H9 (cell line): ENCODE measurements around the gene WDHD1. TPM values are rescaled to one million over a fixed set of nuclear protein-coding genes. Genes with fewer than 3 reads are reported as not detected.

Experiments
- DNase-seq: peaks from one replicate; pipeline ENCODE4 v3.0.0-alpha.2; 2017
- H2AFZ ChIP-seq: one replicate; pipeline ENCODE4 v1.6.1; 2013; ENCODE audit warnings: mild to moderate bottlenecking, low read length, control low read depth, moderate library complexity
- H2AK5ac ChIP-seq: 2 replicates; pipeline ENCODE4 v1.6.1; 2013; ENCODE audit warnings: low read length, control low read depth, mixed read lengths; ENCODE audit not compliant: insufficient read length
- H2BK120ac ChIP-seq: one replicate; pipeline ENCODE4 v1.6.1; 2013; ENCODE audit warnings: low read depth, mild to moderate bottlenecking, low read length, control low read depth, inconsistent platforms; ENCODE audit not compliant: poor library complexity, severe bottlenecking
- H2BK12ac ChIP-seq: 2 replicates; pipeline ENCODE4 v1.6.1; 2013; ENCODE audit warnings: low read length, control low read depth, mixed read lengths, low read depth; ENCODE audit not compliant: insufficient read length
- H2BK15ac ChIP-seq: 2 replicates; pipeline ENCODE4 v1.6.1; 2013; ENCODE audit warnings: low read depth, low read length, control low read depth
- H2BK20ac ChIP-seq: one replicate; pipeline ENCODE4 v1.6.1; 2013; ENCODE audit warnings: low read depth, mild to moderate bottlenecking, low read length, control low read depth, inconsistent platforms; ENCODE audit not compliant: poor library complexity, severe bottlenecking
- H2BK5ac ChIP-seq: 2 replicates; pipeline ENCODE4 v1.6.1; 2013; ENCODE audit warnings: low read length, control low read depth, mixed read lengths; ENCODE audit not compliant: insufficient read length
- H3K14ac ChIP-seq: 2 replicates; pipeline ENCODE4 v1.6.1; 2013; ENCODE audit warnings: low read length, control low read depth; ENCODE audit not compliant: insufficient read depth
- H3K18ac ChIP-seq: 2 replicates; pipeline ENCODE4 v1.6.1; 2013; ENCODE audit warnings: low read depth, mild to moderate bottlenecking, mixed read lengths, low read length, control low read depth; ENCODE audit not compliant: insufficient read length
- H3K23ac ChIP-seq: 2 replicates; pipeline ENCODE4 v1.6.1; 2013; ENCODE audit warnings: low read length, control low read depth, mixed read lengths, low read depth; ENCODE audit not compliant: insufficient read length
- H3K23me2 ChIP-seq: 2 replicates; pipeline ENCODE4 v1.6.1; 2013; ENCODE audit warnings: low read depth, mild to moderate bottlenecking, mixed read lengths, low read length, control low read depth; ENCODE audit not compliant: insufficient read length, poor library complexity, severe bottlenecking
- H3K27ac ChIP-seq: 2 replicates; pipeline ENCODE4 v1.5.1; 2013; ENCODE audit warnings: low read length, control low read depth, mixed read lengths, low read depth; ENCODE audit not compliant: insufficient read length
- H3K27me3 ChIP-seq: 2 replicates; pipeline ENCODE4 v1.6.1; 2013; ENCODE audit warnings: low read length, control low read depth, inconsistent platforms; ENCODE audit not compliant: insufficient read depth
- H3K4ac ChIP-seq: 2 replicates; pipeline ENCODE4 v1.6.1; 2013; ENCODE audit warnings: low read depth, mild to moderate bottlenecking, control low read depth, inconsistent platforms, low read length, moderate library complexity
- H3K4me1 ChIP-seq: 2 replicates; pipeline ENCODE4 v1.6.1; 2013; ENCODE audit warnings: low read length, control low read depth, inconsistent platforms; ENCODE audit not compliant: insufficient read depth
- H3K4me2 ChIP-seq: 2 replicates; pipeline ENCODE4 v1.6.1; 2013; ENCODE audit warnings: low read length, control low read depth, mixed read lengths; ENCODE audit not compliant: insufficient read length, insufficient read depth
- H3K56ac ChIP-seq: 2 replicates; pipeline ENCODE4 v1.6.1; 2013; ENCODE audit warnings: low read depth, mild to moderate bottlenecking, mixed read lengths, low read length, control low read depth; ENCODE audit not compliant: insufficient read length
- H3K79me1 ChIP-seq: 2 replicates; pipeline ENCODE4 v1.6.1; 2013; ENCODE audit warnings: low read depth, mild to moderate bottlenecking, moderate library complexity, low read length, control low read depth, inconsistent platforms; ENCODE audit not compliant: insufficient read depth, poor library complexity, severe bottlenecking
- H3K79me2 ChIP-seq: 2 replicates; pipeline ENCODE4 v1.6.1; 2013; ENCODE audit warnings: low read length, control low read depth, inconsistent platforms; ENCODE audit not compliant: insufficient read depth
- H3K9ac ChIP-seq: 2 replicates; pipeline ENCODE4 v1.6.1; 2013; ENCODE audit warnings: low read length, control low read depth, mixed read lengths; ENCODE audit not compliant: insufficient read length; ENCODE audit errors: extremely low read depth
- H3K9me3 ChIP-seq: one replicate; pipeline ENCODE4 v1.6.1; 2013; ENCODE audit warnings: low read depth, low read length, inconsistent platforms; ENCODE audit not compliant: control insufficient read depth
- H3T11ph ChIP-seq: one replicate; pipeline ENCODE4 v1.6.1; 2013; ENCODE audit warnings: mild to moderate bottlenecking, low read length, control low read depth, inconsistent platforms
- H4K20me1 ChIP-seq: one replicate; pipeline ENCODE4 v1.6.1; 2013; ENCODE audit not compliant: control insufficient read depth, insufficient read length, insufficient read depth
- H4K5ac ChIP-seq: 2 replicates; pipeline ENCODE4 v1.6.1; 2013; ENCODE audit warnings: low read depth, mild to moderate bottlenecking, mixed read lengths, low read length, control low read depth; ENCODE audit not compliant: insufficient read length
- H4K8ac ChIP-seq: replicated peaks from 2 replicates; pipeline ENCODE4 v1.6.1; 2013; ENCODE audit warnings: low read length, control low read depth, mixed read lengths, low read depth; ENCODE audit not compliant: insufficient read length
- H4K91ac ChIP-seq: 2 replicates; pipeline ENCODE4 v1.6.1; 2013; ENCODE audit warnings: low read depth, mild to moderate bottlenecking, moderate library complexity, mixed read lengths, low read length, control low read depth; ENCODE audit not compliant: insufficient read length
- H3K27ac Mint-ChIP-seq, 3 experiments: 2 replicates in 2 of 3; 3 replicates in 1 of 3; pipeline ENCODE4 v1.8.0; 2020 to 2021; ENCODE audit warnings: mixed read lengths in 3 of 3, mild to moderate bottlenecking in 1 of 3, moderate library complexity in 1 of 3
- H3K27me3 Mint-ChIP-seq: 2 replicates; pipeline ENCODE4 v1.8.0; 2021; ENCODE audit warnings: low read depth, mild to moderate bottlenecking, moderate library complexity, mixed read lengths
- H3K36me3 Mint-ChIP-seq, 3 experiments: 2 replicates in 2 of 3; 3 replicates in 1 of 3; pipeline ENCODE4 v1.8.0; 2020 to 2021; ENCODE audit warnings: low read depth in 3 of 3, mixed read lengths in 3 of 3; ENCODE audit not compliant: insufficient read depth in 1 of 3
- H3K4me1 Mint-ChIP-seq, 2 experiments: 2 replicates each; pipeline ENCODE4 v1.8.0; 2020; ENCODE audit warnings: mixed read lengths in 2 of 2
- H3K4me3 Mint-ChIP-seq, 2 experiments: 2 replicates in 1 of 2; 3 replicates in 1 of 2; pipeline ENCODE4 v1.8.0; 2020 to 2021; ENCODE audit warnings: mild to moderate bottlenecking in 2 of 2, mixed read lengths in 2 of 2, moderate library complexity in 1 of 2
- H3K9me3 Mint-ChIP-seq, 2 experiments: 2 replicates in 1 of 2; 3 replicates in 1 of 2; pipeline ENCODE4 v1.8.0; 2020; ENCODE audit warnings: mild to moderate bottlenecking in 2 of 2, mixed read lengths in 2 of 2, moderate library complexity in 1 of 2
- WGBS: extraction: QIAGEN DNeasy Blood & Tissue Kit; methylation state at CpG from one replicate; pipeline ENCODE4 v1.1.7; 2013; ENCODE audit warnings: missing lambda C conversion rate, low lambda C conversion rate, mixed read lengths; ENCODE audit not compliant: insufficient read length; ENCODE audit errors: extremely low coverage; 5-methylcytosine and 5-hydroxymethylcytosine counted together
- total RNA-seq: library from RNA; stranded (reverse); gene quantifications from 2 replicates; pipeline ENCODE4 v1.2.1, GENCODE V29; 2021
- TF ChIP-seq, protein P1 (sequence below): fragments of 200-600 bp; sonication (generic); conservative IDR thresholded peaks from 3 replicates; pipeline ENCODE4 v1.8.0; 2021; ENCODE audit warnings: antibody characterized with exemption, mild to moderate bottlenecking

WDHD1 gene
- total RNA-seq, 1 experiment from 2014 or later: 93.7 TPM

DNA sequence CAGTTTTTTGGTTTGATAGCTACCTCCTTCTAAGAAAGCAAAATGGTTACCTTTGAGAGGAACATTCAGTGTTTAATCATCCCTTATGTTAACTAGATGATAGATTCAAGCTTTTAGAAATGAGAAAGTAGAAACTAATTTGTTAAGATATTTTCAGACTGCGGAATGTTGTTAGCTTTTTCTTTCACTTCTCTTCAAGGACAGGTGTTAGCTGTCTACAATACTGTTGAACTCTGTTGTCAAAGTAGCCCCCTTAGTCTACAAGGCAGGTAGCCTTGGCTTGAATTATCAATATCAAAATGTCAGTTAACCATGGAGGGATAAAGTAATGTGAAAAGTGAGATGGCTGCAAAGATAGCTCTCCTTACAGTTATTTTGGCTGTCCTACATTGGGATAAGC, 39.3 kb upstream of the WDHD1 start:
- H3K27me3 Mint-ChIP-seq: no peaks in the 10 kb centered on the region

More for the DNA sequence above, 39.3 kb upstream of the WDHD1 start:
- Histone ChIP-seq H4K91ac (no peak overlapping the region), H3K79me2 (no peaks in the 10 kb centered on the region), H2AFZ (no peak overlapping the region), H2AK5ac (no peak overlapping the region), H3K4me1 (no peaks in the 10 kb centered on the region), H2BK15ac (no peak overlapping the region), H4K5ac (no peak overlapping the region), H3K23ac (no peak overlapping the region), H3K9me3 (no peaks in the 10 kb centered on the region), H3T11ph (no peak overlapping the region), H4K8ac (no peak overlapping the region), H3K79me1 (no peaks in the 10 kb centered on the region), H4K20me1 (no peaks in the 10 kb centered on the region), H3K27ac (no peak overlapping the region), H3K18ac (no peak overlapping the region), H3K4me2 (no peak overlapping the region), H3K9ac (no peak overlapping the region), H2BK12ac (no peak overlapping the region), H2BK20ac (no peak overlapping the region), H3K14ac (no peak overlapping the region), H3K23me2 (no peaks in the 10 kb centered on the region), H3K4ac (no peak overlapping the region), H2BK120ac (no peak overlapping the region), H3K56ac (no peak overlapping the region), H3K27me3 (no peaks in the 10 kb centered on the region), H2BK5ac (no peak overlapping the region)
- Mint-ChIP-seq H3K36me3 (peaks cover 23 to 54% (median 52%) of the 10 kb centered on the region in 3 experiments; a peak in 6 of 7 replicates), H3K27ac (no peak overlapping the region), H3K4me3 (no peak overlapping the region), H3K9me3 (no peaks in the 10 kb centered on the region), H3K4me1 (no peaks in the 10 kb centered on the region)
- TF ChIP-seq, protein P1, sequence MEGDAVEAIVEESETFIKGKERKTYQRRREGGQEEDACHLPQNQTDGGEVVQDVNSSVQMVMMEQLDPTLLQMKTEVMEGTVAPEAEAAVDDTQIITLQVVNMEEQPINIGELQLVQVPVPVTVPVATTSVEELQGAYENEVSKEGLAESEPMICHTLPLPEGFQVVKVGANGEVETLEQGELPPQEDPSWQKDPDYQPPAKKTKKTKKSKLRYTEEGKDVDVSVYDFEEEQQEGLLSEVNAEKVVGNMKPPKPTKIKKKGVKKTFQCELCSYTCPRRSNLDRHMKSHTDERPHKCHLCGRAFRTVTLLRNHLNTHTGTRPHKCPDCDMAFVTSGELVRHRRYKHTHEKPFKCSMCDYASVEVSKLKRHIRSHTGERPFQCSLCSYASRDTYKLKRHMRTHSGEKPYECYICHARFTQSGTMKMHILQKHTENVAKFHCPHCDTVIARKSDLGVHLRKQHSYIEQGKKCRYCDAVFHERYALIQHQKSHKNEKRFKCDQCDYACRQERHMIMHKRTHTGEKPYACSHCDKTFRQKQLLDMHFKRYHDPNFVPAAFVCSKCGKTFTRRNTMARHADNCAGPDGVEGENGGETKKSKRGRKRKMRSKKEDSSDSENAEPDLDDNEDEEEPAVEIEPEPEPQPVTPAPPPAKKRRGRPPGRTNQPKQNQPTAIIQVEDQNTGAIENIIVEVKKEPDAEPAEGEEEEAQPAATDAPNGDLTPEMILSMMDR: no peak
- WGBS: no CpG with 5 or more reads among the region's 1 CpG
- no peak for DNase-seq
